GM10248 (cell line): ENCODE data around the gene CD52.
"Not testable (repeated sequence)": the region's sequence is repeated elsewhere in the genome, so short reads cannot be mapped to it uniquely, and the experiment has no call there.

Experiments used
- CTCF ChIA-PET: fragments of 300-600 bp; sonication (Branson Sonifier 250); formaldehyde crosslinking; extraction: SDS; loops from one replicate; lab custom pipeline; 2021; ENCODE audit warnings: antibody characterized with exemption; lab: Yijun Ruan, JAX
- POLR2A ChIA-PET: fragments of 350-650 bp; sonication (Branson Sonifier 250); formaldehyde crosslinking; extraction: SDS; loops from one replicate; lab custom pipeline; 2020; ENCODE audit warnings: antibody characterized with exemption; lab: Yijun Ruan, JAX
- DNase-seq: peaks from one replicate; pipeline ENCODE4 v3.0.0; 2012; ENCODE audit errors: extremely low spot score
- TF ChIP-seq, protein P1 (sequence below): IDR thresholded peaks from 2 replicates; pipeline ENCODE4 v1.5.1; 2012; ENCODE audit warnings: mild to moderate bottlenecking, low read depth; ENCODE audit errors: extremely low read depth, missing control alignments, control extremely low read depth

The CD52 gene

DNA sequence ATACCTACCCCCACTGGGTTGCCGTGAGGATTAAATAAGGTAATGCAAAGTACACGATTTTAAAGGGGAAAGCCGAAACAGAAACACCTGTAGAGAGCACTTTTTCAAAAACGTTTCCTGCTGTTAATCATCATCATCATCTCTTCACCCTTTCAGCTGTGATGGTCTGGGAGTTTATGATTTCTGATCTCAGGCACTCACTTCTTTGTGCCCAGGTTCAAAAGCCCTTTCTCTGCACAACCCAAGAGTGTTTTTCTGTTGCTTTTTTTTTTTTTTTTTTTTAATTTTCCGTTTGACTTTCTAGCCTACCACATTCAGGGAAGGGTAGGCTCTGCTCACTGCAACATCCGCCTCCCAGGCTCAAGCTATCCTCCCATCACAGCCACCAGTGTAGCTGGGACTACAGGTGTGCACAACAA lies 10.4 kb upstream of the CD52 start:
- ChIA-PET CTCF (interaction anchor here (1.0 to 21.1 kb wide), 5 partner anchors 11 to 74 kb away, joined by 3 to 690 read pairs (median 13); partner anchors contain the start of genes CD52, CEP85 and SH3BGRL3), POLR2A (interaction anchor here (0.6 to 1.3 kb wide), 2 partner anchors 12 to 69 kb away, joined by 5 to 8 read pairs; no protein-coding TSS in a partner anchor)
- TF ChIP-seq, protein P1, sequence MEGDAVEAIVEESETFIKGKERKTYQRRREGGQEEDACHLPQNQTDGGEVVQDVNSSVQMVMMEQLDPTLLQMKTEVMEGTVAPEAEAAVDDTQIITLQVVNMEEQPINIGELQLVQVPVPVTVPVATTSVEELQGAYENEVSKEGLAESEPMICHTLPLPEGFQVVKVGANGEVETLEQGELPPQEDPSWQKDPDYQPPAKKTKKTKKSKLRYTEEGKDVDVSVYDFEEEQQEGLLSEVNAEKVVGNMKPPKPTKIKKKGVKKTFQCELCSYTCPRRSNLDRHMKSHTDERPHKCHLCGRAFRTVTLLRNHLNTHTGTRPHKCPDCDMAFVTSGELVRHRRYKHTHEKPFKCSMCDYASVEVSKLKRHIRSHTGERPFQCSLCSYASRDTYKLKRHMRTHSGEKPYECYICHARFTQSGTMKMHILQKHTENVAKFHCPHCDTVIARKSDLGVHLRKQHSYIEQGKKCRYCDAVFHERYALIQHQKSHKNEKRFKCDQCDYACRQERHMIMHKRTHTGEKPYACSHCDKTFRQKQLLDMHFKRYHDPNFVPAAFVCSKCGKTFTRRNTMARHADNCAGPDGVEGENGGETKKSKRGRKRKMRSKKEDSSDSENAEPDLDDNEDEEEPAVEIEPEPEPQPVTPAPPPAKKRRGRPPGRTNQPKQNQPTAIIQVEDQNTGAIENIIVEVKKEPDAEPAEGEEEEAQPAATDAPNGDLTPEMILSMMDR: no peak
- DNase-seq: no peak

DNA sequence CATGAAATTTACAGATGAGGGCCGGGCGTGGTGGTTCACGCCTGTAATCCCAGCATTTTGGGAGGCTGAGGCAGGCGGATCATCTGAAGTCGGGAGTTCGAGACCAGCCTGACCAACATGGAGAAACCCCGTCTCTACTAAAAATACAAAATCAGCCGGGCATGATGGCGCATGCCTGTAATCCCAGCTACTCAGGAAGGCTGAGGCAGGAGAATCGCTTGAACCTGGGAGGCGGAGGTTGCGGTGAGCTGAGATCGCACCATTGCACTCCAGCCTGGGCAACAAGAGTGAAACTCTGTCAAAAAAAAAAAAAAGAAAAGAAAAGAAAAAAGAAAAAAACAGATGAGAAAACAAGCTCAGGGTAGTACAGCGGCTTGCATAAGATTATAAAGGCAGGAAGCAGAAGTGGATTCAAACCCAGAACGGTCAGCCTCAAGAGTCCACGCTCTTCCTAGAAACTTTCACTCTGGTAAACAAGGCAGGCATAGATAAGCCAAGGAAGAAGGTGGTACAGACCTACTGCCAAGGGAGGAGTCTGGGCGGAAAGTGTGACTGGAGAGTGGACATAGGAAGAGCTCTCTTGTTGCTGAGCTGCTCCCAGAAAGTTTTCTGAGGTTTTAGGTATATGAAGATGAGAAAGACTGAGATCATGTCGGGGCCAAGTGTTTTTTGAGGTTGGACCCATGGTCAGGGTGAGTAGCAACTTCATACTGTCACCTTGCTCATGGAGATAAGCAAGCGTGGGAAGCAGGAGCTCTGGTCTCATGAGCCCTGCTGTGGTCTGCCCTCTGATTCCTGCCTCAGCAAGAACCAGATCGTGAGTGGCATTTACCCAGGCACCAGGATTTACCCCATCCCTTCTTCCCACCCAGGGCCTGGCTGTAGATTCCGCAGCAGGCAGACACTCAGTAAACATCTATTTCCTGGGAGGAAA lies 9.5 kb upstream of the CD52 start:
- POLR2A ChIA-PET: interaction anchor here (0.5 to 0.6 kb wide), 2 partner anchors 9 to 70 kb away, joined by 3 to 5 read pairs; no protein-coding TSS in a partner anchor

DNA sequence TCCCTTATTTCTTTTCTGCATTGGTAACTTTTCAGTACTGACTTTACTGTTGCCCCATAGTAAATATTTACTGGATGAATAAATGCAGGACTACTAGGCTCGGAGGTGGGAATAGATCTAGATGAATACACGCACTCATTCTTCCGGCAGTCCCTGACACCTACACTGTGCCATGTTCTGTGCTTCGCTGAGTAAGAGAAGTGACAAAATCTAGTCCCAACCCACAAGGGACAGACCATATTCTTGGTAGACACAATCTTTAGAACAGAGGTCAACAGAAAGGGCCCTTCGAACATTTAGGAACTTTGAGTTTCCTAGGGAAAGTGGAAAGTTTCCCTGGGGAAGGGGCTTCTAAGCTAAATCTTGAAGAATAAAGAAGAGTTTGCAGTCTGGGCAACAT lies 3.3 kb upstream of the CD52 start:
- TF ChIP-seq, protein P1: no peak
- ChIA-PET POLR2A (interaction anchor here (0.6 to 0.7 kb wide), 2 partner anchors 150 to 259 kb away, joined by 3 read pairs; no protein-coding TSS in a partner anchor), CTCF (interaction anchor here (1.0 to 21.1 kb wide), 9 partner anchors 10 to 145 kb away, joined by 3 to 690 read pairs (median 5); partner anchors contain the start of genes SH3BGRL3 and ZNF593)
- DNase-seq: no peak

More for the DNA sequence above, 9.5 kb upstream of the CD52 start:
- DNase-seq: not testable (repeated sequence)
- CTCF ChIA-PET: interaction anchor here (0.9 to 21.1 kb wide), 6 partner anchors 10 to 109 kb away, joined by 3 to 690 read pairs (median 8); partner anchors contain the start of genes CD52, CEP85 and SH3BGRL3

DNA sequence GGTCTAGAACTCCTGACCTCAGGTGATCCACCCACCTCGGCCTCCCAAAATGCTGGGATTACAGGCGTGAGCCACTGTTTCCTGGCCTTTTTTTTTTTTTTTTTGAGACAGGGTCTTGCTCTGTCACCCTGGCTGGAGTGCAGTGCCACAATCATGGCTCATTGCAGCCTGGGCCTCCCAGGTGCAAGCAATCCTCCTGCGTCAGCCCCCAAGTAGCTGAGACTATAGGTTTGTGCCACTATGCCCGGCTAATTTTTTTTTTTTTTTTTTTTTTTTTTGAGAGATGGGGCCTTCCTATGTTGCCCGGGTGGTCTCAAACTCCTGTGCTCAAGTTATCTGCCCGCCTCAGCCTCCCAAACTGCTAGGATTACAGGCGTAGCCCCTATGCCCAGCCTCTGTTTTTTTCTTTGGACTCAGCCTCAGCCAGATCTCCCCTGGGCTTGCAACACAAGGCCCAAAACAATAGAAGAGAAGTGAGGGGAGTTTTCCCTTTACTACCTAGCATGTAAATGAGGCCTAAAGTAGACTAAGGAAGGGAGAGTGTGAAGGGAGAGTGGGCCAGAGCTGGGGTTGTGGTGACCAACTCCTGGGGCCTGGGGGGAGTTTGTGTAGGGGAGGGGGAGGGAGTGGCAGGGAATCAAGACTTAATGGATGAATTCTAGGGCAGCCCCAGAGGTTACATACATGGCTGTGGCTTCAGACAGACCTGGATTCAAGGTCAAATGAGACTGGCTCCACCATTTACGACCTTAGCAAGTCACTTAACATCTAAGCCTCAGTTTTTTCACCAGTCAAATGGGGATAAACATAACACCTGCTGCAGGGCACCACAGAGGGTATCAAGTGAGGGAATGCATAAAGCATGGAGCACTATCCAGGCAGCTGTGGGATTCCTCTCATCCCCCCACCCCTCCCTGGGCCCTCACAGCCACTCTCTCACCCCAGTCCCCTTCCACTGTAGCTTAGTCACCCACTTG lies 1.6 kb upstream of the CD52 start:
- TF ChIP-seq, protein P1: no peak
- no peak for DNase-seq
- CTCF ChIA-PET: interaction anchor here (1.0 to 21.1 kb wide), 5 partner anchors 11 to 202 kb away, joined by 3 to 690 read pairs (median 7); partner anchors contain the start of gene SH3BGRL3
- POLR2A ChIA-PET: interaction anchor here (0.6 kb wide), 5 partner anchors 23 to 811 kb away, joined by 4 to 8 read pairs (median 4); no protein-coding TSS in a partner anchor

DNA sequence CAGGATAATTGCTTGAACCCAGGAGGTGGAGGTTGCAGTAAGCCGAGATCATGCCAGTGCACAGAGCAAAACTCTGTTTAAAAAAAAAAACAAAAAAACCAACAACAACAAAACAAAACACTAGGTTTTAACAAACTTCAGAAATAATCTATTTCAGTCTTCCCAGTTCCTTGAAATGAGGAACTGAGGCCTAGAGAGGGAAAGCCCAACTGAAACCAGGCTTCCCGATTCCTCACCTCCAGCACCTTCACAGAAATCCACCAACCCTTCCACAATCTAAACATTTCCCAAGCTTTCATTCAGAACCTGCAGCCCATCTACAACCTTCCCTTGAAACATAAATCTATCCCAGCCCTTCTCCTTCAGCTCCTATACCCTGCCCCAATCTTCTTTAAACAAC lies 612 bp upstream of the CD52 start:
- ChIA-PET CTCF (interaction anchor here (1.0 to 21.1 kb wide), 6 partner anchors 9 to 83 kb away, joined by 4 to 690 read pairs (median 5); partner anchors contain the start of genes CEP85 and SH3BGRL3), POLR2A (interaction anchor here (0.6 to 3.0 kb wide), 5 partner anchors 8 to 521 kb away, joined by 3 to 13 read pairs (median 5); no protein-coding TSS in a partner anchor)
- no peak for DNase-seq
- TF ChIP-seq, protein P1: no peak
